ENCODE results near the gene UBA52. TPM values are rescaled to one million over a fixed set of nuclear protein-coding genes. Genes with fewer than 3 reads are reported as not detected.

UBA52 gene
- 811 and 1,032 TPM in 2 replicates for total RNA-seq

GRCh38 chr19:18571564-18572344 lies at the start of gene UBA52:
Gene UBA52 (plus strand): TSS chr19:18571857. CDS start chr19:18573301, 1,444 bp downstream.

DNA sequence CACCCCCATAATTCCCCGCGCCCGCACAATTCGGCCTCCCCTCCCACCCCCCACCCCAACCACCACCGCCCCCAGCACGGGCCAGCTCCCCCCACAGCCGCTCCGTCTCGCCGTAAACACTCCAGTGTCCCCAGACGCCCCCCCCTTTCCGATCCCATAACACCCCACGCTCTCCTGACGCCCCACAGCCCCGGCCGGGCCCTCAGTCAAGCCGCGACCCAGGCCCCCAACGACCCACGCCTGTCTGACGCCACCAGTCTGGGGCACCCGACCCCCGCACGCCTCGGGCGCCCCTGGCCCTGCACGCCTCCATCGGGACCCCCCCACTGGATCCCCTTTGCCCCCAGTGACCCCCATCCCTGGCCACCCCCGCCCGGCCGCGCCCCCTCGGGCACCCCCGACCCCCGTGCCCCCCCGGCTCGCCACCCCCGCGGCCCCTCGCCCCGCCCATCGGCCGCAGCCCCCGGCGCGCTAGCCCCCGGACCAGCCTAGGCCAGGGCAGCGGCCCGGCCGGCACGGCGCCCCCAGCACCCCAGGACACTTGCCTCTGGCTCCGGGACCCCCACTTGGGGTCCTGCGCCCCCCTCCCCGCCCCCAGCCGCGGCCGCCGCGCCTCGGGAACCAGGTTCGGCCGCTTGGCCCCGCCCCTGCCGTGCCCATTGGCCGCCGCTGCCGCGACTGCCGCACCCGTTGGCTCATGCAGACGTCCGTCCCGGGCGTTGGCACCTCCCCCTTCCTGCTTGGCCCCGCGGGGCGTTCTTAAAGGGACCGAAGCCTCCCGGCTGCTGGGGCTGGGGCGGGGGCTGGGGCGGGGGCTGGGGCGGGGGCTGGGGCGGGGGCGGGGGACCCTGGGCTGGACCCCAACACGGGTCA lies 28.5 kb upstream of the UBA52 start, which contains the start of gene FKBP8:
FKBP8 (minus strand) TSS at position 633 of the 873 bp plus-strand sequence. CDS start 1,603 bp downstream, outside the sequence.

GRCh38 chr19:18557411-18558201 lies 14.1 kb upstream of the UBA52 start, which contains the start of gene KXD1:
Gene KXD1 (plus strand): TSS chr19:18557870. CDS start chr19:18562057, 4,187 bp downstream.

DNA sequence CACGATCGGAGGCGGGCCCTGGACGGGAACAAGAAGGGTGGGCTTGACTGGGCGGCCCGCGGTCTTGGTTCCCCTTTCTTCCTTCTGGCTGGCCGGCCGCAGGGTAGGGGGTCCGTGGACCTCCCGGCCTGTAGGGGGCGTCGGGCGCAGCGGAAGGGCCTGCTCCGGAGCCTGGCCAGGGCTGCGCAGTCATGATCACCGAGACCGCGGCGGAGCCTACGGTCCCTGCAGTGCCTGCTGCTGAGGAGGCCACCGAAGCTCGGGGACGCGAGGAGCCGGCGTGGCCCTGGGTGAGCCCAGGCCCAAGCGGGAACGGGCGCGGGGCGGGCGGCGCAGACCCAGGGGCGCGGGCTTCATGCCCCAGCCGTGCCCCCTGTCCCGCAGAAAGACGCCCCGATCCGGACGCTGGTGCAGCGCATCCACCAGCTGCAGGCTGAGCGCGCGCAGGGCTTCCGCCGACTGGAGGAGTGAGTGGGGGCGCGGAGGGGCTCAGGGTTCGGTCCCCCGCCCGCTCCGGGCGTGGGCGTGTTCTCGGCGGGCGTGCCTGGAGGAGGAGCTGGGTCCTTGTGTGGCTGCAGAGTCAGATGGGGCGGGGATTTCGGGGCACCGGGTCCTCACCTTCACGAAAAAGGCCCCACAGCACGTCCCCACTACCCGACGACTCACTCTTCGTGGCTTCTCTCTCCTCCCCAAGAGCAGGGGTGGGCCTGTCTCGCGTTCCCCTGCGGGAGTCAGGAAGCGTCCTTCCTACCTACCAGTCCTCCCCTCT lies 17.1 kb downstream of the UBA52 start, which contains the start of gene REX1BD:
REX1BD (plus strand) TSS at position 188 of the 769 bp plus-strand sequence; CDS start at position 192, 4 bp downstream.

GRCh38 chr19:18606281-18607225 lies 34.9 kb downstream of the UBA52 start, which contains the start of gene CRLF1:
Gene CRLF1 (minus strand): TSS chr19:18606799. CDS start chr19:18606656, 143 bp downstream.

GRCh38 chr19:18612772-18613588 lies 41.3 kb downstream of the UBA52 start, which contains the start of gene TMEM59L:
Gene TMEM59L (plus strand): TSS chr19:18612870. CDS start chr19:18612959, 89 bp downstream.

Other genes with a start within 250 kb of the UBA52 start
- gene LSM4, start 248.8 kb upstream of the UBA52 start, total RNA-seq, result 88.9 and 94.1 TPM in 2 replicates
- gene PGPEP1, start 231.3 kb upstream of the UBA52 start, total RNA-seq, result 19.6 and 21.7 TPM in 2 replicates
- gene GDF15, start 185.7 kb upstream of the UBA52 start, total RNA-seq, result 50.7 and 51.2 TPM in 2 replicates
- gene LRRC25, start 174.2 kb upstream of the UBA52 start, total RNA-seq, result not detected in 2 replicates
- 32.9 and 36.8 TPM in 2 replicates for gene SSBP4, start 152.5 kb upstream of the UBA52 start, total RNA-seq
- gene ISYNA1, start 133.7 kb upstream of the UBA52 start, total RNA-seq, result 45.5 and 46.1 TPM in 2 replicates
- 10.5 and 11.3 TPM in 2 replicates for gene ELL, start 49.8 kb upstream of the UBA52 start, total RNA-seq
- 147 and 170 TPM in 2 replicates for gene FKBP8, start 28.3 kb upstream of the UBA52 start, total RNA-seq
- 52.0 and 54.2 TPM in 2 replicates for gene KXD1, start 14.0 kb upstream of the UBA52 start, total RNA-seq
- gene REX1BD, start 16.9 kb downstream of the UBA52 start, total RNA-seq, result 43.6 and 45.5 TPM in 2 replicates
- gene CRLF1, start 34.9 kb downstream of the UBA52 start, total RNA-seq, result not detected in 2 replicates
- gene TMEM59L, start 41.0 kb downstream of the UBA52 start, total RNA-seq, result not detected in 2 replicates
- 1.6 and 2.7 TPM in 2 replicates for gene KLHL26, start 65.2 kb downstream of the UBA52 start, total RNA-seq
- 0.65 and 0.86 TPM in 2 replicates for gene CRTC1, start 111.8 kb downstream of the UBA52 start, total RNA-seq
- gene COMP, start 219.4 kb downstream of the UBA52 start, total RNA-seq, result under 0.01 TPM in 1 of 2 replicates, not detected in the other